Ishikawa (cell line): Measurements from ENCODE around the gene PTGFRN.

Source experiments
- CEBPB ChIP-seq: IDR thresholded peaks from 2 replicates; pipeline ENCODE4 v1.6.1; 2012
- CREB1 ChIP-seq: IDR thresholded peaks from 2 replicates; pipeline ENCODE4 v1.6.1; 2012; ENCODE audit warnings: low read depth
- EGR1 ChIP-seq: IDR thresholded peaks from 2 replicates; pipeline ENCODE4 v1.6.1; 2012
- EP300 ChIP-seq: IDR thresholded peaks from 2 replicates; pipeline ENCODE4 v1.6.1; 2012; ENCODE audit warnings: borderline replicate concordance
- FOXM1 ChIP-seq: IDR thresholded peaks from 2 replicates; pipeline ENCODE4 v1.6.1; 2012; ENCODE audit warnings: low read depth, borderline replicate concordance
- NFIC ChIP-seq: IDR thresholded peaks from 2 replicates; pipeline ENCODE4 v1.6.1; 2012
- RAD21 ChIP-seq: IDR thresholded peaks from 2 replicates; pipeline ENCODE4 v1.6.1; 2012; ENCODE audit warnings: low read depth
- REST ChIP-seq: IDR thresholded peaks from 2 replicates; pipeline ENCODE4 v1.6.1; 2012; ENCODE audit warnings: low read depth, mild to moderate bottlenecking
- TAF1 ChIP-seq: IDR thresholded peaks from 2 replicates; pipeline ENCODE4 v1.6.1; 2012; ENCODE audit warnings: low read depth, mild to moderate bottlenecking
- TCF12 ChIP-seq: IDR thresholded peaks from 2 replicates; pipeline ENCODE4 v1.6.1; 2012; ENCODE audit warnings: low read depth
- TEAD4 ChIP-seq: IDR thresholded peaks from 2 replicates; pipeline ENCODE4 v1.6.1; 2012
- USF1 ChIP-seq: IDR thresholded peaks from 2 replicates; pipeline ENCODE4 v1.6.1; 2012
- YY1 ChIP-seq: IDR thresholded peaks from 2 replicates; pipeline ENCODE4 v1.6.1; 2012; ENCODE audit warnings: low read depth
- ZBTB7A ChIP-seq: IDR thresholded peaks from 2 replicates; pipeline ENCODE4 v1.6.1; 2012; ENCODE audit warnings: low read depth
- TF ChIP-seq, protein P1 (sequence below): IDR thresholded peaks from 2 replicates; pipeline ENCODE4 v1.6.1; 2012

The PTGFRN gene

DNA sequence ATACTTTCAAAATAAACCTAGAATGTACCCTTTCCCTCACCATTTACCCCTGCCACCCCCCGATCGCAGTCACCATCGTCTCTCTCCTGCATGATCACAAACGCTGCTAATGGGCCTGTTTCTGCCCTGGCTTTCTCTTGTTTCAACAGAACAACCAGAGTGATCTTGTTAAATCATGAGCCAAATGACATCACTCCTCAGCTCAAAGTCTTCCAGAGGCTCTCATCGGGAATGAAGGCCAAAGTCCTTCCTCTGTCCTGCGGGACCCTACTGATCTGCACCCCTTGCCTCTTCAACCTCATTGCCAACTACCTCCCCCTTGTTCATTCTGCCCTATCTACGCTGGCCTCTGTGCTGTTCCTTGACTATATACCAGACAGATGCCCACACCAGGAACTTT, 39.4 kb upstream of the PTGFRN start:
- TF ChIP-seq EP300 (no peak), USF1 (no peak), TCF12 (no peak), RAD21 (no peak), YY1 (no peak), EGR1 (no peak), TAF1 (no peak), CEBPB (no peak), TEAD4 (no peak), REST (no peak), NFIC (no peak), FOXM1 (no peak), CREB1 (no peak), ZBTB7A (no peak)
- TF ChIP-seq, protein P1, sequence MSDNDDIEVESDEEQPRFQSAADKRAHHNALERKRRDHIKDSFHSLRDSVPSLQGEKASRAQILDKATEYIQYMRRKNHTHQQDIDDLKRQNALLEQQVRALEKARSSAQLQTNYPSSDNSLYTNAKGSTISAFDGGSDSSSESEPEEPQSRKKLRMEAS = no peak

GRCh38 chr1:116871779-116872146, 38.0 kb upstream of the PTGFRN start:
- no peak for TF ChIP-seq YY1
- no peak for TF ChIP-seq CEBPB
- TF ChIP-seq USF1 = no peak
- TF ChIP-seq, protein P1 = no peak
- no peak for TF ChIP-seq EP300
- TF ChIP-seq REST = no peak
- TF ChIP-seq ZBTB7A = no peak
- TF ChIP-seq CREB1 = no peak
- no peak for TF ChIP-seq NFIC
- no peak for TF ChIP-seq RAD21
- TF ChIP-seq TAF1 = no peak
- TF ChIP-seq EGR1 = no peak
- TF ChIP-seq FOXM1 = no peak
- no peak for TF ChIP-seq TEAD4

- TF ChIP-seq REST (no peak), USF1 (no peak), FOXM1 (no peak), TAF1 (no peak), TCF12 (no peak), TEAD4 (no peak), CEBPB (no peak), EGR1 (no peak), ZBTB7A (no peak), EP300 (no peak)
- TF ChIP-seq, protein P1 = no peak
Observed at GRCh38 chr1:116873680-116874271, 35.9 kb upstream of the PTGFRN start.

DNA sequence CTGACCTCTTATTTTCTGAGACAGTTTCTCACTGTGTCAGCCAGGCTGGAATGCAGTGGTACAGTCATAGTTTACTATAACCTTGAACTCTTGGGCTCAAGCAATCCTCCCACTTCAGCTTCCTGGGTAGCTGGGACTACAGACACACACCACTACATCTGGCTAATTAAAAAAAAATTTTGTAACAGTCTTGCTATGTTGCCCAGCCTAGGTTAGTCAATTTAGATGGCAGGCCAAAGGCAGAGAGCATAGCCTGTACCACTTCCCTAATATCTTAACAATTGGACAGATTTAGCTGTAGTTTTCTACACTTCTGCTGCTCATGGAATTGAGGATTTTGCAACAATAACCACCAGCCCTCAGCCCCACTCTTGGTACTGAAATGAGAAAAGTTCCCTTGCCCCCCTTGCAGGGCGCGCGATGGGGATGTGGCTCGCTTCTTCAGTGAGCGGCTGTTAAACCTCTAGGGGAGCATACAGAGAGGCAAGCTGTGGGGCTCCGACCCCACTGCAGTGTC, 34.9 kb upstream of the PTGFRN start:
- TF ChIP-seq, protein P1 = no peak
- TF ChIP-seq REST (no peak), TAF1 (no peak)
